OCI-LY1 (cell line): ENCODE measurements around the gene NEAT1.

ENCODE experiments used
- CTCF ChIP-seq: fragments of 200-600 bp; sonication (generic), shearing (Covaris generic); IDR thresholded peaks from 2 replicates; pipeline ENCODE4 v1.5.1; 2017; ENCODE audit warnings: mild to moderate bottlenecking, antibody characterized with exemption, low read length, moderate library complexity, mixed read lengths
- EZH2 ChIP-seq: fragments of 200-600 bp; sonication (generic), shearing (Covaris generic); IDR thresholded peaks from 2 replicates; pipeline ENCODE4 v1.8.0; 2017; ENCODE audit warnings: borderline replicate concordance, mixed run types, mild to moderate bottlenecking, antibody characterized with exemption, low read length, moderate library complexity, mixed read lengths

GRCh38 chr11:65422633-65423515 is at the start of gene NEAT1:
- TF ChIP-seq CTCF (peak; percentile 3; the same call in 1 of the 2 replicates), EZH2 (no peak)
